Mesendoderm (in vitro differentiated cells): ENCODE data around the gene PPARA.
A peak's percentile ranks its signal among the peaks of the same experiment; 100 is the strongest.

ENCODE experiments used
- DNase-seq: peaks from one replicate; pipeline ENCODE4 v3.0.0; 2013
- H2AK5ac ChIP-seq: 2 replicates; pipeline ENCODE4 v1.6.1; 2013; ENCODE audit warnings: low read length, inconsistent platforms
- H2BK120ac ChIP-seq: 2 replicates; pipeline ENCODE4 v1.6.1; 2013; ENCODE audit warnings: low read depth, mild to moderate bottlenecking, low read length, moderate library complexity, mixed read lengths
- H2BK15ac ChIP-seq: replicated peaks from 2 replicates; pipeline ENCODE4 v1.6.1; 2013; ENCODE audit warnings: low read depth, mild to moderate bottlenecking, moderate library complexity
- H2BK5ac ChIP-seq: 2 replicates; pipeline ENCODE4 v1.6.1; 2013; ENCODE audit warnings: low read length, inconsistent platforms
- H3K18ac ChIP-seq: 2 replicates; pipeline ENCODE4 v1.6.1; 2013; ENCODE audit warnings: mild to moderate bottlenecking, low read length, mixed read lengths
- H3K23ac ChIP-seq: one replicate; pipeline ENCODE4 v1.6.1; 2013; ENCODE audit warnings: low read length
- H3K27ac ChIP-seq: 2 replicates; pipeline ENCODE4 v1.5.1; 2013; ENCODE audit warnings: low read depth, mild to moderate bottlenecking, inconsistent platforms, low read length, moderate library complexity
- H3K27me3 ChIP-seq: 2 replicates; pipeline ENCODE4 v1.6.1; 2013; ENCODE audit warnings: low read length, control low read depth, mild to moderate bottlenecking, inconsistent platforms; ENCODE audit not compliant: insufficient read depth, poor library complexity
- H3K36me3 ChIP-seq: 2 replicates; pipeline ENCODE4 v1.6.1; 2013; ENCODE audit warnings: low read length, inconsistent platforms; ENCODE audit not compliant: control insufficient read depth, insufficient read depth
- H3K4ac ChIP-seq: one replicate; pipeline ENCODE4 v1.6.1; 2013; ENCODE audit warnings: low read depth, mild to moderate bottlenecking, low read length, moderate library complexity
- H3K4me1 ChIP-seq: 2 replicates; pipeline ENCODE4 v1.6.1; 2013; ENCODE audit warnings: low read depth, low read length, inconsistent platforms; ENCODE audit not compliant: control insufficient read depth
- H3K4me2 ChIP-seq: 2 replicates; pipeline ENCODE4 v1.6.1; 2013; ENCODE audit warnings: low read length
- H3K4me3 ChIP-seq: 2 replicates; pipeline ENCODE4 v1.5.1; 2013; ENCODE audit warnings: mild to moderate bottlenecking, low read length
- H3K56ac ChIP-seq: one replicate; pipeline ENCODE4 v1.6.1; 2013; ENCODE audit warnings: low read length
- H3K79me1 ChIP-seq: 2 replicates; pipeline ENCODE4 v1.6.1; 2013; ENCODE audit warnings: low read length, inconsistent platforms
- H3K79me2 ChIP-seq: 2 replicates; pipeline ENCODE4 v1.6.1; 2013; ENCODE audit warnings: mild to moderate bottlenecking, low read length; ENCODE audit not compliant: control insufficient read depth, insufficient read depth
- H3K9ac ChIP-seq: 2 replicates; pipeline ENCODE4 v1.6.1; 2013; ENCODE audit warnings: low read length, inconsistent platforms
- H4K5ac ChIP-seq: one replicate; pipeline ENCODE4 v1.6.1; 2013; ENCODE audit warnings: low read length
- H4K8ac ChIP-seq: one replicate; pipeline ENCODE4 v1.6.1; 2013; ENCODE audit warnings: low read depth, mild to moderate bottlenecking, control low read depth, low read length, moderate library complexity
- WGBS: extraction: QIAGEN DNeasy Blood & Tissue Kit; methylation state at CpG from one replicate; pipeline ENCODE4 v1.1.7; 2013; ENCODE audit warnings: low lambda C conversion rate, missing lambda C conversion rate; ENCODE audit not compliant: insufficient coverage; ENCODE audit errors: extremely low coverage; 5-methylcytosine and 5-hydroxymethylcytosine counted together

Gene PPARA

DNA sequence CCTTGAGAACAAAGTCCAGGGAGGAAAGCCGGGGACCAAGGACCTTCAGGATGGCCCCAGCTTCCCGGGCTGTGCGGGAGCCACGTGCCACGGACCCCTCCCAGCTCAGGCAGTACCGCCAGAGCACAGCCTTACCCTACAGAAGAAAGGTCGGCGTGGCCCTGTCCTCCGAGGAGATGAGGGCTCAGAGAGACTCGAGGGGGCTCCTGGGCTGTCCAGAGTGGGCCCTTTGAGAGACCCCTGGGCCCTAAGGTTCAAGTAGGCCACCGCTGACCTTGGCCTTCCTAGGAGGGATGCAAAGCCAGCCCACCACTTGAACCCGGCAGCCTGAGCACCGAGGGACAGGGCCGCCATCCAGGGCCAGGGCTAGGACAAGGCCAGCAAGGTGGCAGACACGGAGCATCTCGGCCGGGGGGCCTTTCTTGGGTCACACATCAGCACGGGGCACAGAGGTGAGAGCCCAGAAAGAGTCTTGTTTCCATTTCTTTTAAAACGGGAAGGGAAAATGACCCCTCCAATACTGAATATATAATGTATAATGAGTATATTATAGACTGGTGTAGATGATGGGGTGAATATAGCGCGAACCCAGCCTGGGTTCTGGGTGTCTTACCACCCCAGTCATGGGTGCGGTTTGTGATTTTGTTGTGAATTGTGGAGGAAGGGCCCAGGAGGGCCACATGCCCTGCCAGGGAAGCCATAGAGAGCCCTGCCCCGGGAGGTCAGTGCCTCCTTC lies 34.4 kb upstream of the PPARA start:
- H3K27me3 ChIP-seq: no peaks in the 10 kb centered on the region

DNA sequence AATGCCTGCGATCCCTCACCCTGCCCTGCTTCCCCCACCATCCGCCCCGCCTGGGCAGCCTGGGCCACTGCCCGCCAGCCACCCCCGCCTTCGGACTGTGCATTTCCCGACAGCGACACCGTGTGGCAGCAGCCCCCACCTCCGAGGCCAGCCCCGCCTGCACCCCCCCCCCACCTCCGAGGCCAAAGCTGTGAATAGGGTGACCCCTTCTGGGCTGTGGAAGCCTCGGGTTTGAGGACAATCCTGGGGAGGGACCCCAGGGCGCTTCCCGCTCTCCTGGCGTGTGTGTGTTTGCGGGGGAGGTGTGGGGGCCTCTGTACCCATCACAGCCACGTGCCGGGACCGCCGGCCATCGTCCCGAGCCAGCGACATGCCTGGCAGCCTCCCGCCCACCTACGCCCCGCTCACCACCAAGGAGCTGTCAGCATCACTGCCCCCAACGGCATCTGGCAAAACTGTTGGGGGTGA lies 33.8 kb upstream of the PPARA start:
- H2AK5ac ChIP-seq: no peak overlapping the region
- H3K23ac ChIP-seq: no peak overlapping the region
- H3K4me3 ChIP-seq: no peak overlapping the region
- no CpG with 5 or more reads among the region's 28 CpGs for WGBS
- no peak overlapping the region for H3K27ac ChIP-seq
- H3K79me1 ChIP-seq: no peaks in the 10 kb centered on the region
- H3K4ac ChIP-seq: no peak overlapping the region
- DNase-seq: peak; percentile 86
- no peak overlapping the region for H4K5ac ChIP-seq
- no peak overlapping the region for H3K18ac ChIP-seq
- H2BK15ac ChIP-seq: no peak overlapping the region
- H3K56ac ChIP-seq: peak overlapping the region; percentile 37
- H3K4me2 ChIP-seq: no peak overlapping the region
- H3K27me3 ChIP-seq: no peaks in the 10 kb centered on the region
- H2BK5ac ChIP-seq: no peak overlapping the region
- H3K4me1 ChIP-seq: no peaks in the 10 kb centered on the region
- no peaks in the 10 kb centered on the region for H3K36me3 ChIP-seq
- no peaks in the 10 kb centered on the region for H3K79me2 ChIP-seq
- no peak overlapping the region for H2BK120ac ChIP-seq
- no peak overlapping the region for H3K9ac ChIP-seq
- H4K8ac ChIP-seq: no peak overlapping the region

More for the DNA sequence above, 34.4 kb upstream of the PPARA start:
- Histone ChIP-seq H4K8ac (no peak overlapping the region), H3K4ac (no peak overlapping the region), H3K79me2 (no peaks in the 10 kb centered on the region), H3K4me2 (no peak overlapping the region), H3K36me3 (no peaks in the 10 kb centered on the region), H4K5ac (no peak overlapping the region), H3K56ac (peak overlapping the region; percentile 35), H2BK5ac (no peak overlapping the region), H3K18ac (no peak overlapping the region), H3K4me1 (no peaks in the 10 kb centered on the region), H3K9ac (no peak overlapping the region), H2AK5ac (no peak overlapping the region), H3K4me3 (no peak overlapping the region), H2BK120ac (no peak overlapping the region), H2BK15ac (no peak overlapping the region), H3K27ac (no peak overlapping the region), H3K79me1 (no peaks in the 10 kb centered on the region), H3K23ac (no peak overlapping the region)
- DNase-seq: no peak
- no CpG with 5 or more reads among the region's 23 CpGs for WGBS

DNA sequence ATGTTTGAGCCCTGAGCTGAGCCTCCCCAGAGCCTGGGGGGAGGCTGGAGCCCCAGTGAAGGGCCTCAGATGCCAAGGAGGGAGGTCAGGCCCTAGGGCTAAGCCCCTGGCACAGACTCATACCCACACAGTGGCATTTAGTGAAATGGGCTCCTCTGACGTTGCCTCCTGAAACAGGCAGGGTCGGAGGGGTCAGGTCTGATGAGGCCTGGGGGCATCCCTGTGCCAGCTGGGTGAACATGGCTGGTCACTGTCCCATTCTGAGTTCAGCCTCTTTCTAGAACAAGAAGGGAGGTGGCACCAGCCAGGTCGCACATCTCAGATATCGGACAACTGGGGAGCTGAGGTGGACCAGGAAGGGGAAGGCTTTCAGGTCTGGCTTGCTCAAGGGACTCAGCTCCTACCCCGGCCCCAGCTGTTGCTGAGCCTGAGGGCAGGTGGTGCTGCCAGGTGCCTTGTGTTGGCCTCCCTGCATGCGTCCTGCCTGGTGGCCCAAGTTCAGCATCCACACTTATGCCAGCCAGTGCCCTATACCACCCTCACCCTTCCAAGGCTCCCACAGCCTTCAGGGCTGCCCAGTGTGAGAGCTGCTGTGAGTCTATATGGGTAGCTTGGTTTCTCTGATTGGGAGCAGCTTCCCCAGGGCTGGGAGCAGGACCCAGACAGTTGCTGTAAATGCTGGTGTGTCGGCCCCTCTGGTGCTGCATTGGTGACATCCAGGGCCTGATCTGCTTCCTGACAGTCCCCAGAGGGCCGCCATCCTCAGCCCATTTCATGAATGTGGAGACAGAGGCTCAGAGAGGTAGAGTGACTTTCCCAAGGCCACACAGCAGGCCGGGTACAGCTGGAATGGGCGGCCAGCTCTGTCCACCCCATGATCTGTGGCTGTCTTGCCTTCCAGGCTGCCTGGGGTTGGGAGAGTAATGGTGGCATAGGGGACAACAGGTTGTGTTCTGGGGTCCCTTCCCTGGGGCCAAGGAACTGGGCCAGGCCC lies 32.8 kb upstream of the PPARA start:
- no peak overlapping the region for H3K56ac ChIP-seq
- H3K79me1 ChIP-seq: no peaks in the 10 kb centered on the region
- H3K9ac ChIP-seq: no peak overlapping the region
- no peak overlapping the region for H3K4me3 ChIP-seq
- no peak overlapping the region for H3K27ac ChIP-seq
- no peak overlapping the region for H3K4ac ChIP-seq
- no peak overlapping the region for H2BK5ac ChIP-seq
- no peak overlapping the region for H2BK120ac ChIP-seq
- H3K18ac ChIP-seq: no peak overlapping the region
- H4K8ac ChIP-seq: no peak overlapping the region
- H2BK15ac ChIP-seq: no peak overlapping the region
- no peak overlapping the region for H3K23ac ChIP-seq
- no peak for DNase-seq
- no peaks in the 10 kb centered on the region for H3K36me3 ChIP-seq
- H2AK5ac ChIP-seq: no peak overlapping the region
- WGBS: no CpG with 5 or more reads among the region's 10 CpGs
- H4K5ac ChIP-seq: no peak overlapping the region
- H3K27me3 ChIP-seq: no peaks in the 10 kb centered on the region
- H3K4me2 ChIP-seq: no peak overlapping the region
- H3K4me1 ChIP-seq: no peaks in the 10 kb centered on the region
- H3K79me2 ChIP-seq: no peaks in the 10 kb centered on the region

DNA sequence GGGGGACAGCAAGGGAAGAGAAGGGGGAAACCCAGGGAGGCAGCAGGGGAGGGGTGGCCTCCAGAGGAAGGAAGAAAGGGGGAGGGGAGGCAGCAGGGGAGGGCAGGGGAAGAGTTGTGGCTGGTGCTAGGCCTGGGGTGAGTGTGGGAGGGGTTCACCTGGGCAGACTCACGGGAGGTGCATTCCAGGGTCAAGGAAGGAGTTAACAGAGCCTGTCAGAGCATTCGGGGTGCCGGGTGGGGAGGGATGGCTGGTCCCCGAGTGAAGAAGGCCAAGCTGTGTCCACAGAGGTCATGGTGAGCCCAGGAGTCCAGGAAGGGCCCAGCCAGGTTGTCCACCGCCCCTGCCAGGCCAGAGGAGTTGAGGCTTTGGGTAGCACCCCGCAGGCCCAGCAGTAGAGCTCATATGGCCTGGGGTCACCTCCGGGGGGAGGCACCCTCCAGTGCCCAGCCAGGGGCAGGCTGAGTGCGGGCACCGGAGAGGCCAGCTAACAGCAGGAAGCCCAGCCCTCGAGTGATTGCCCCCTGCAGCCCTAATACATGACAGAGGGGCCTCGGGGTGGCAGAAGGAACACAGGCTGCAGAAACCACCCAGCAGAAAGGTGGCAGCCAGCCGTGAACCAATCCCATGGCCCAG lies 31.1 kb upstream of the PPARA start:
- Histone ChIP-seq H2BK15ac (no peak overlapping the region), H4K5ac (no peak overlapping the region), H3K79me1 (no peaks in the 10 kb centered on the region), H2BK120ac (no peak overlapping the region), H3K4me2 (no peak overlapping the region), H4K8ac (no peak overlapping the region), H3K4me3 (no peak overlapping the region), H3K56ac (no peak overlapping the region), H3K27me3 (no peaks in the 10 kb centered on the region), H3K36me3 (no peaks in the 10 kb centered on the region), H3K79me2 (no peaks in the 10 kb centered on the region), H2BK5ac (no peak overlapping the region), H3K4ac (no peak overlapping the region), H2AK5ac (no peak overlapping the region), H3K23ac (no peak overlapping the region), H3K4me1 (no peaks in the 10 kb centered on the region), H3K18ac (no peak overlapping the region), H3K9ac (no peak overlapping the region), H3K27ac (no peak overlapping the region)
- no CpG with 5 or more reads among the region's 12 CpGs for WGBS
- no peak for DNase-seq

GRCh38 chr22:46119729-46120419 lies 30.5 kb upstream of the PPARA start:
- no peaks in the 10 kb centered on the region for H3K4me1 ChIP-seq
- H4K5ac ChIP-seq: no peak overlapping the region
- no peak overlapping the region for H2BK120ac ChIP-seq
- no peak overlapping the region for H4K8ac ChIP-seq
- no peak overlapping the region for H3K4me3 ChIP-seq
- no peaks in the 10 kb centered on the region for H3K27me3 ChIP-seq
- H3K36me3 ChIP-seq: no peaks in the 10 kb centered on the region
- H2BK15ac ChIP-seq: no peak overlapping the region
- no peak overlapping the region for H3K18ac ChIP-seq
- no peak overlapping the region for H3K23ac ChIP-seq
- no peak overlapping the region for H3K9ac ChIP-seq
- no CpG with 5 or more reads among the region's 23 CpGs for WGBS
- H3K79me2 ChIP-seq: no peaks in the 10 kb centered on the region
- H2BK5ac ChIP-seq: no peak overlapping the region
- no peak overlapping the region for H3K27ac ChIP-seq
- no peaks in the 10 kb centered on the region for H3K79me1 ChIP-seq
- no peak overlapping the region for H3K4me2 ChIP-seq
- H3K56ac ChIP-seq: no peak overlapping the region
- DNase-seq: no peak
- H2AK5ac ChIP-seq: no peak overlapping the region
- H3K4ac ChIP-seq: no peak overlapping the region
